ENCODE measurements around the gene KRTAP3-2.

The KRTAP3-2 gene

GRCh38 chr17:40978575-40979151 lies 21.0 kb downstream of the KRTAP3-2 start:
- TF ChIP-seq YY1 (IDR thresholded peaks at IDR 0.05; ENCODE audit: low read depth) (no peak), RAD21 (IDR thresholded peaks at IDR 0.05; ENCODE audit: low read depth) (no peak), NFIC (IDR thresholded peaks at IDR 0.05) (no peak), CREB1 (IDR thresholded peaks at IDR 0.05; ENCODE audit: low read depth) (no peak), TAF1 (IDR thresholded peaks at IDR 0.05; ENCODE audit: low read depth) (no peak), TEAD4 (IDR thresholded peaks at IDR 0.05) (no peak), FOXM1 (IDR thresholded peaks at IDR 0.05; ENCODE audit: borderline replicate concordance, low read depth) (no peak), ZBTB7A (IDR thresholded peaks at IDR 0.05; ENCODE audit: low read depth) (no peak), TCF12 (IDR thresholded peaks at IDR 0.05; ENCODE audit: low read depth) (no peak), EGR1 (IDR thresholded peaks at IDR 0.05) (no peak), EP300 (IDR thresholded peaks at IDR 0.05; ENCODE audit: borderline replicate concordance) (no peak), CEBPB (IDR thresholded peaks at IDR 0.05) (no peak)
- TF ChIP-seq, protein P1, sequence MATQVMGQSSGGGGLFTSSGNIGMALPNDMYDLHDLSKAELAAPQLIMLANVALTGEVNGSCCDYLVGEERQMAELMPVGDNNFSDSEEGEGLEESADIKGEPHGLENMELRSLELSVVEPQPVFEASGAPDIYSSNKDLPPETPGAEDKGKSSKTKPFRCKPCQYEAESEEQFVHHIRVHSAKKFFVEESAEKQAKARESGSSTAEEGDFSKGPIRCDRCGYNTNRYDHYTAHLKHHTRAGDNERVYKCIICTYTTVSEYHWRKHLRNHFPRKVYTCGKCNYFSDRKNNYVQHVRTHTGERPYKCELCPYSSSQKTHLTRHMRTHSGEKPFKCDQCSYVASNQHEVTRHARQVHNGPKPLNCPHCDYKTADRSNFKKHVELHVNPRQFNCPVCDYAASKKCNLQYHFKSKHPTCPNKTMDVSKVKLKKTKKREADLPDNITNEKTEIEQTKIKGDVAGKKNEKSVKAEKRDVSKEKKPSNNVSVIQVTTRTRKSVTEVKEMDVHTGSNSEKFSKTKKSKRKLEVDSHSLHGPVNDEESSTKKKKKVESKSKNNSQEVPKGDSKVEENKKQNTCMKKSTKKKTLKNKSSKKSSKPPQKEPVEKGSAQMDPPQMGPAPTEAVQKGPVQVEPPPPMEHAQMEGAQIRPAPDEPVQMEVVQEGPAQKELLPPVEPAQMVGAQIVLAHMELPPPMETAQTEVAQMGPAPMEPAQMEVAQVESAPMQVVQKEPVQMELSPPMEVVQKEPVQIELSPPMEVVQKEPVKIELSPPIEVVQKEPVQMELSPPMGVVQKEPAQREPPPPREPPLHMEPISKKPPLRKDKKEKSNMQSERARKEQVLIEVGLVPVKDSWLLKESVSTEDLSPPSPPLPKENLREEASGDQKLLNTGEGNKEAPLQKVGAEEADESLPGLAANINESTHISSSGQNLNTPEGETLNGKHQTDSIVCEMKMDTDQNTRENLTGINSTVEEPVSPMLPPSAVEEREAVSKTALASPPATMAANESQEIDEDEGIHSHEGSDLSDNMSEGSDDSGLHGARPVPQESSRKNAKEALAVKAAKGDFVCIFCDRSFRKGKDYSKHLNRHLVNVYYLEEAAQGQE (IDR thresholded peaks at IDR 0.05; ENCODE audit: low read depth): no peak
- TF ChIP-seq, protein P2, sequence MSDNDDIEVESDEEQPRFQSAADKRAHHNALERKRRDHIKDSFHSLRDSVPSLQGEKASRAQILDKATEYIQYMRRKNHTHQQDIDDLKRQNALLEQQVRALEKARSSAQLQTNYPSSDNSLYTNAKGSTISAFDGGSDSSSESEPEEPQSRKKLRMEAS (IDR thresholded peaks at IDR 0.05): no peak
- TF ChIP-seq, protein P3, sequence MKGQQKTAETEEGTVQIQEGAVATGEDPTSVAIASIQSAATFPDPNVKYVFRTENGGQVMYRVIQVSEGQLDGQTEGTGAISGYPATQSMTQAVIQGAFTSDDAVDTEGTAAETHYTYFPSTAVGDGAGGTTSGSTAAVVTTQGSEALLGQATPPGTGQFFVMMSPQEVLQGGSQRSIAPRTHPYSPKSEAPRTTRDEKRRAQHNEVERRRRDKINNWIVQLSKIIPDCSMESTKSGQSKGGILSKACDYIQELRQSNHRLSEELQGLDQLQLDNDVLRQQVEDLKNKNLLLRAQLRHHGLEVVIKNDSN (IDR thresholded peaks at IDR 0.05): no peak

- TF ChIP-seq, protein P1 (IDR thresholded peaks at IDR 0.05; ENCODE audit: low read depth): no peak
- no peak for TF ChIP-seq YY1 (IDR thresholded peaks at IDR 0.05; ENCODE audit: low read depth)
- TF ChIP-seq TEAD4 (IDR thresholded peaks at IDR 0.05): no peak
- no peak for TF ChIP-seq EP300 (IDR thresholded peaks at IDR 0.05; ENCODE audit: borderline replicate concordance)
- TF ChIP-seq TCF12 (IDR thresholded peaks at IDR 0.05; ENCODE audit: low read depth): no peak
- no peak for TF ChIP-seq CREB1 (IDR thresholded peaks at IDR 0.05; ENCODE audit: low read depth)
Measured at GRCh38 chr17:40975516-40975915, 24.2 kb downstream of the KRTAP3-2 start.

DNA sequence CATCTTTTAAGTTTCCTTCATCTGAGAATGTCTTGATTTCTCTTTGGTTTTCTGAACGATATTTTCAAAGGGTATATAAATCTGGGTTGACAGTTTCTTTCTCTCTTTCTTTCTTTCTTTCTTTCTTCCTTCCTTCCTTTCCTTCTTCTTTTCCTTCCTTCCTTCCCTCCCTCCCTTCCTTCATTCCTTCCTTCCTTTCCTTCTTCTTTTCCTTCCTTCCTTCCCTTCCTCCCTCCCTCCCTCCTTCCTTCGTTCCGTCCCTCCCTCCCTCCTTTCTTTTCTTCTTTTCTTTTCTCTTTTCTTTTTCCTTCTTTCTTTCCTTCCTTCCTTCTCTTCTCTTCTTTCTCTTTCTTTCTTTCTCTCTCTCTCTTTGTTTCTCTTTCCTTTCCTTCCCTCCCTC lies 25.3 kb downstream of the KRTAP3-2 start:
- no peak for TF ChIP-seq CREB1 (IDR thresholded peaks at IDR 0.05; ENCODE audit: low read depth)
- no peak for TF ChIP-seq EGR1 (IDR thresholded peaks at IDR 0.05)
- TF ChIP-seq TEAD4 (IDR thresholded peaks at IDR 0.05): no peak
- TF ChIP-seq, protein P1 (IDR thresholded peaks at IDR 0.05; ENCODE audit: low read depth): no peak

DNA sequence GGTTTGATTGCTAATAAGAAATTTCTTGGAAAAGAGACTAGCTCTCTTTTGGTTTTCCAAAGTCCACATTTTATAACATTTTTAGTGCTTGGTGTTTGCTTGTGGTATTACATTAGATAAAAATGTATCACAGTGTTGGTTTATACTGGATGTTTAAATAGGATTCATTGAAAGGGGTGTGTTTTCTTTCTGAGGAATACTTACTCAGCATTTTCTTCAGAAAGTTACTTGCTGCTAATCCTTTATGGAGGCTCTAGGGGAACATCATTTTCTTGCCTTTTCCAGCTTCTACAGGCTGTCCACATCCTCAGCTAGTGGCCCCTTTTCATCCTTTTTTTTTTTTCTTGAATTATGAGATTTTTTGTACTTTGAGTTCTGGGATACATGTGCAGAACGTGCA lies 32.1 kb downstream of the KRTAP3-2 start:
- TF ChIP-seq CREB1 (IDR thresholded peaks at IDR 0.05; ENCODE audit: low read depth): no peak
- no peak for TF ChIP-seq TEAD4 (IDR thresholded peaks at IDR 0.05)

DNA sequence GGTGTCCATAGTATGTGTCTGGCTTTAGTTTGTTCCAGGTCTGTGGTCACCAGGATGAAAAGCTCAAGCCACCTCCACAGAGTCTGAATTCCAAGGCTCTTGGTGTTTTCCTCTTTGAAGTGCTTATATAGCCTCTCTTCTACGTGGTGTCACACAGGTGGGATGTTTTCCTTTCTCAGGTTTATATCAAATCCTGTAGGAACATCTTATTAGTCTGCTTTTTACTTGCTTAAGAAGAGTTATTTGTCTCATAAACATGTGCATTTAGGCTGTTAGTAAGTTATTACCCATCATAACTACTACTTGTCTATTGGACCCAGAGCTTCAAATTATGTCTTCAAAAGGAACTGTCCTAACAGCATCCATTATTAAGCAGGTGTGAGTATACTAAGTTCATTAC lies 32.9 kb downstream of the KRTAP3-2 start, which contains the start of gene KRT39:
Gene KRT39 (minus strand): TSS at position 101 of the 400 bp plus-strand sequence. CDS start 92 bp downstream, at position 9.
- TF ChIP-seq NFIC (IDR thresholded peaks at IDR 0.05) (no peak), TEAD4 (IDR thresholded peaks at IDR 0.05) (no peak), CEBPB (IDR thresholded peaks at IDR 0.05) (no peak), YY1 (IDR thresholded peaks at IDR 0.05; ENCODE audit: low read depth) (no peak), EGR1 (IDR thresholded peaks at IDR 0.05) (no peak), EP300 (IDR thresholded peaks at IDR 0.05; ENCODE audit: borderline replicate concordance) (no peak), CREB1 (IDR thresholded peaks at IDR 0.05; ENCODE audit: low read depth) (no peak), FOXM1 (IDR thresholded peaks at IDR 0.05; ENCODE audit: borderline replicate concordance, low read depth) (no peak), TAF1 (IDR thresholded peaks at IDR 0.05; ENCODE audit: low read depth) (no peak), ZBTB7A (IDR thresholded peaks at IDR 0.05; ENCODE audit: low read depth) (no peak), RAD21 (IDR thresholded peaks at IDR 0.05; ENCODE audit: low read depth) (no peak), TCF12 (IDR thresholded peaks at IDR 0.05; ENCODE audit: low read depth) (no peak)
- TF ChIP-seq, protein P3 (IDR thresholded peaks at IDR 0.05): no peak
- TF ChIP-seq, protein P2 (IDR thresholded peaks at IDR 0.05): no peak
- TF ChIP-seq, protein P1 (IDR thresholded peaks at IDR 0.05; ENCODE audit: low read depth): no peak
